Measurements from ENCODE around the gene TET2.

DNA sequence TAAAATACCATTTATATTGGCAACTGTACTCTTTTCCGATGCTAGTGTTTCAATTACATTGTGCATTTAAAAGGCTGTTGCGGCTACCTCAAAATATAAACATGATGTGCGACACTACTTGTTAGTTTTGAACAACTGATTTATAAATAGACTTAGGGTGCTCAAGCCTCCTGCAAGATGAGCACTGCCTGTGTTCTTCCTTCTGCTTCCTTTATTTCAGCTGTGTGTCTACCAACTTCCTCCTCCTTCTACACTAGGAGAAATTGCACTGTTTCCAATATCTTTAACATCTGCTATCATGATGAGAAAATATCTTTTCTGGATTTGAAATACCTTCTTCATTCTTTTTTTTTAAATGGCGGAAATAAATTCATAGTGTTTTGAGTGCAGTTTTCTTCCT is 24.0 kb downstream of the TET2 start:
- TF ChIP-seq, protein P1, sequence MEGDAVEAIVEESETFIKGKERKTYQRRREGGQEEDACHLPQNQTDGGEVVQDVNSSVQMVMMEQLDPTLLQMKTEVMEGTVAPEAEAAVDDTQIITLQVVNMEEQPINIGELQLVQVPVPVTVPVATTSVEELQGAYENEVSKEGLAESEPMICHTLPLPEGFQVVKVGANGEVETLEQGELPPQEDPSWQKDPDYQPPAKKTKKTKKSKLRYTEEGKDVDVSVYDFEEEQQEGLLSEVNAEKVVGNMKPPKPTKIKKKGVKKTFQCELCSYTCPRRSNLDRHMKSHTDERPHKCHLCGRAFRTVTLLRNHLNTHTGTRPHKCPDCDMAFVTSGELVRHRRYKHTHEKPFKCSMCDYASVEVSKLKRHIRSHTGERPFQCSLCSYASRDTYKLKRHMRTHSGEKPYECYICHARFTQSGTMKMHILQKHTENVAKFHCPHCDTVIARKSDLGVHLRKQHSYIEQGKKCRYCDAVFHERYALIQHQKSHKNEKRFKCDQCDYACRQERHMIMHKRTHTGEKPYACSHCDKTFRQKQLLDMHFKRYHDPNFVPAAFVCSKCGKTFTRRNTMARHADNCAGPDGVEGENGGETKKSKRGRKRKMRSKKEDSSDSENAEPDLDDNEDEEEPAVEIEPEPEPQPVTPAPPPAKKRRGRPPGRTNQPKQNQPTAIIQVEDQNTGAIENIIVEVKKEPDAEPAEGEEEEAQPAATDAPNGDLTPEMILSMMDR (IDR thresholded peaks at IDR 0.05) = no peak
- TF ChIP-seq POLR2A (IDR thresholded peaks at IDR 0.05) = no peak

Measured in right lobe of liver (tissue), 4 donors.